Mucosa of rectum (tissue), 2 donors: ENCODE data around the gene OR11H6.
"Not testable (repeated sequence)": the region's sequence is repeated elsewhere in the genome, so short reads cannot be mapped to it uniquely, and the experiment has no call there.

ENCODE experiments used
- H3K27ac ChIP-seq, 2 donors: one replicate each; pipeline ENCODE4 v1.7.0; 2013; ENCODE audit warnings: inconsistent platforms in 2 of 2, low read depth in 2 of 2, low read length in 2 of 2
- H3K27me3 ChIP-seq, 2 donors: one replicate each; pipeline ENCODE4 v1.7.0; 2013; ENCODE audit warnings: low read length in 2 of 2; ENCODE audit not compliant: control insufficient read depth in 2 of 2, insufficient read depth in 2 of 2
- H3K36me3 ChIP-seq, 2 donors: one replicate each; pipeline ENCODE4 v1.7.0; 2013; ENCODE audit warnings: low read length in 2 of 2; ENCODE audit not compliant: control insufficient read depth in 2 of 2, insufficient read depth in 2 of 2
- H3K4me1 ChIP-seq, 2 donors: one replicate each; pipeline ENCODE4 v1.7.0; 2013; ENCODE audit warnings: low read length in 2 of 2, mild to moderate bottlenecking in 1 of 2; ENCODE audit not compliant: control insufficient read depth in 2 of 2, insufficient read depth in 2 of 2
- H3K4me3 ChIP-seq, 2 donors: one replicate each; pipeline ENCODE4 v1.7.0; 2013; ENCODE audit warnings: low read length in 2 of 2
- H3K9ac ChIP-seq, 2 donors: one replicate each; pipeline ENCODE4 v1.7.0; 2013; ENCODE audit warnings: low read length in 2 of 2, low read depth in 1 of 2, mild to moderate bottlenecking in 1 of 2
- H3K9me3 ChIP-seq, 2 donors: one replicate each; pipeline ENCODE4 v1.7.0; 2013; ENCODE audit warnings: low read length in 2 of 2; ENCODE audit not compliant: control insufficient read depth in 2 of 2
- donor health status: healthy.
- donor health status: Normal muscosa, but diverticular disease.

OR11H6 gene, protein sequence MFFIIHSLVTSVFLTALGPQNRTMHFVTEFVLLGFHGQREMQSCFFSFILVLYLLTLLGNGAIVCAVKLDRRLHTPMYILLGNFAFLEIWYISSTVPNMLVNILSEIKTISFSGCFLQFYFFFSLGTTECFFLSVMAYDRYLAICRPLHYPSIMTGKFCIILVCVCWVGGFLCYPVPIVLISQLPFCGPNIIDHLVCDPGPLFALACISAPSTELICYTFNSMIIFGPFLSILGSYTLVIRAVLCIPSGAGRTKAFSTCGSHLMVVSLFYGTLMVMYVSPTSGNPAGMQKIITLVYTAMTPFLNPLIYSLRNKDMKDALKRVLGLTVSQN

DNA sequence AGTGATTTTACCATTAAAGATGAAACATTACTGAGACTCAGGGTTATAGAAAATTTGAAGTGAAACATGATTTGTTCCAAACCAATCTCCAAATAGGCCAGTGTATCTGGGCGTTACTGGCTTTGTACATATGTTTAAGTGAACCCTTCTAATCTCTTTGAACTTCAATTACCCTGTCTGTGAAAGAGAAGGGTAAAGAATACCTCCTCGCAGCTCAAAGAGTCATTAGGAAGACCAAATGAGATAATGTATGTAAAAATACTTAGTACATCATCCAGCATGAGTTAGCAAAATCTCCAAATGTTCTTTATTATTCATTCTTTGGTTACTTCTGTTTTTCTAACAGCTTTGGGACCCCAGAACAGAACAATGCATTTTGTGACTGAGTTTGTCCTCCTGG is at the start of gene OR11H6:
TSS of gene OR11H6 (plus strand) at position 301 of the 400 bp plus-strand sequence. CDS start at position 301, 0 bp downstream.
- Histone ChIP-seq H3K36me3 (no peaks in the 10 kb centered on the region), H3K27me3 (no peaks in the 10 kb centered on the region), H3K4me3 (no peak within 1 kb of the TSS), H3K4me1 (no peaks in the 10 kb centered on the region), H3K27ac (no peak within 1 kb of the TSS), H3K9me3 (no peaks in the 10 kb centered on the region), H3K9ac (no peak within 1 kb of the TSS)

DNA sequence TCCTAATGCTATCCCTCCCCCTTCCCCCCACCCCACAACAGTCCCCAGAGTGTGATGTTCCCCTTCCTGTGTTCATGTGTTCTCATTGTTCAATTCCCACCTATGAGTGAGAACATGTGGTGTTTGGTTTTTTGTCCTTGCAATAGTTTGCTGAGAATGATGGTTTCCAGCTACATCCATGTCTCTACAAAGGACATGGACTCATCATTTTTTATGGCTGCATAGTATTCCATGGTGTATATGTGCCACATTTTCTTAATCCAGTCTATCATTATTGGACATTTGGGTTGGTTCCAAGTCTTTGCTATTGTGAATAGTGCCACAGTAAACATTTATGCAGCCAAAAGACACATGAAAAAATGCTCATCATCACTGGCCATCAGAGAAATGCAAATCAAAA is 49.3 kb upstream of the OR11H6 start:
- H3K9me3 ChIP-seq, H3K27ac ChIP-seq, H3K36me3 ChIP-seq, H3K27me3 ChIP-seq, H3K4me3 ChIP-seq, H3K9ac ChIP-seq, H3K4me1 ChIP-seq: not testable (repeated sequence)

DNA sequence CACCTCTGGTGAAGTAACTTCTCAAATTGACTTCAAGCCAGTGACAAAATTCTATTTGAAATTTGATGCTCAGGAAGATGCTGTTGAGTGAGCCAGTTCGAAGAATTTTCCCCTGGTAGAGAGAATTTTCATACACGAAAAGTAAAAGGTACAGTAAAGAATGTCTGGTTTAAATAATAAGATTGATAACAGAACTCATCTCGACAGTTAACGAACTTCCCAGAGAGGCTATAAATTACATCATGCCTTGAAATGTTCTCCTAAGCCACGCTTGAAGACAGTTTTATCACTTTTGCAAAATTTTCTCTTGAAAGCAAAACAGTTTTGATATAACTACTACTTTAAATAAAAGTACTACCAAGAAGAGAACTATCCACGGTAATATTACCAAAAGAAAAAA is 47.2 kb upstream of the OR11H6 start:
- Histone ChIP-seq H3K9me3 (no peaks in the 10 kb centered on the region), H3K27ac (no peak overlapping the region), H3K4me3 (no peak overlapping the region), H3K36me3 (no peaks in the 10 kb centered on the region), H3K4me1 (no peaks in the 10 kb centered on the region), H3K9ac (no peak overlapping the region), H3K27me3 (no peaks in the 10 kb centered on the region)

DNA sequence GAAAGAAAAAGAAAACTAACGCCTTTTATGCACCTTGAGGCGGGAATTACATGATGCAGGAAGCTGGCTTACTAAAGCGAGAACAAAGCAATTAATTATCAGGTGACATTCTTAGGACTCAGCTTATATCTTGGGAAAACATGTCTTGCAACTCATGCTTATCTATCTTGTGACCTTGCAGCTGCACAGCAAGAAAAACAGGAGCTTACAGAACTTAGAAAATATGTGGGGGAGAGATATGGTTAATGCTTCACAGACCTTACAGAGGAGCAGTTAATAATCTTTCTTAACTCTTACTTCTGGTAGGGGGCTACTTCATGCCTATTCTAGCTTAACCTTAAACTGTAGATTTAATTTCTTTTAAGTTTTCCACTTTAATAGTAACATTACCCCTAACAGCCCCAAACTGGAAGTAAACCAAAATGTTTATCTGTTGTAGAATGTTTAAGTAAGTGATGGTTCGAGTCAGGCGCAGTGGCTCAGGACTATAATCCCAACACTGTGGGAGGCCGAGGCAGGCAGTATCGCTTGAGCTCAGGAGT is 46.0 kb upstream of the OR11H6 start:
- Histone ChIP-seq H3K27me3 (no peaks in the 10 kb centered on the region), H3K9ac (no peak overlapping the region), H3K27ac (no peak overlapping the region), H3K4me3 (no peak overlapping the region), H3K4me1 (no peaks in the 10 kb centered on the region), H3K36me3 (no peaks in the 10 kb centered on the region), H3K9me3 (no peaks in the 10 kb centered on the region)

DNA sequence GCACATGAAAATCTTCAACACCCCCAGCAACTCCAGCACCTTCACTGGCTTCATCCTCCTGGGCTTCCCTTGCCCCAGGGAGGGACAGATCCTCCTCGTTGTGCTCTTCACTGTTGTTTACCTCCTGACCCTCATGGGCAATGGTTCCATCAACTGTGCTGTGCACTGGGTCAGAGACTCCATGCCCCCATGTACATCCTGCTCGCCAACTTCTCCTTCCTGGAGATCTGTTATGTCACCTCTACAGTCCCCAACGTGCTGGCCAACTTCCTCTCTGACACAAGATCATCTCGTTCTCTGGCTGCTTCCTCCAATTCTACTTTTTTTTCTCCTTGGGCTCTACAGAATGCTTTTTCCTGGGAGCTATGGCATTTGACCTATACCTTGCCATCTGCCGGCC is 44.3 kb upstream of the OR11H6 start:
- no peaks in the 10 kb centered on the region for H3K27me3 ChIP-seq
- H3K36me3 ChIP-seq = no peaks in the 10 kb centered on the region
- H3K9me3 ChIP-seq = no peaks in the 10 kb centered on the region
- H3K4me3 ChIP-seq = no peak overlapping the region
- no peak overlapping the region for H3K9ac ChIP-seq
- no peaks in the 10 kb centered on the region for H3K4me1 ChIP-seq
- no peak overlapping the region for H3K27ac ChIP-seq

DNA sequence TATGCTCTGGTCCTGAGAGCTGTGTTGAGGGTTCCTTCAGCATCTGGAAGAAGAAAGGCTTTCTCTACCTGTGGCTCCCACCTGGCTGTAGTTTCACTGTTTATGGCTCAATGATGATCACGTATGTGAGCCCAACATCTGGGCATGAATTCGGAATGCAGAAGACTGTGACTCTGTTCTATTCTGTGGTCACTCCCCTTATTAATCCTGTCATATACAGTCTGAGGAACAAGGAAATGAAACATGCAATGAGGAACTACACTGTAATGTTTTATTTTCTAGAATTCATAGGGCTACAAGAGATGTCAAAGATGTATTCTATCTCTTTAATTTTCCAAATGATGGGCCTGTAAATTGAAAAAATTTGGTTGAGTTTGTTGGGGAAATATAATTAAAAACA is 43.6 kb upstream of the OR11H6 start:
- H3K4me1 ChIP-seq = no peaks in the 10 kb centered on the region
- H3K9ac ChIP-seq = no peak overlapping the region
- no peaks in the 10 kb centered on the region for H3K9me3 ChIP-seq
- H3K27ac ChIP-seq = no peak overlapping the region
- no peaks in the 10 kb centered on the region for H3K27me3 ChIP-seq
- no peaks in the 10 kb centered on the region for H3K36me3 ChIP-seq
- no peak overlapping the region for H3K4me3 ChIP-seq

DNA sequence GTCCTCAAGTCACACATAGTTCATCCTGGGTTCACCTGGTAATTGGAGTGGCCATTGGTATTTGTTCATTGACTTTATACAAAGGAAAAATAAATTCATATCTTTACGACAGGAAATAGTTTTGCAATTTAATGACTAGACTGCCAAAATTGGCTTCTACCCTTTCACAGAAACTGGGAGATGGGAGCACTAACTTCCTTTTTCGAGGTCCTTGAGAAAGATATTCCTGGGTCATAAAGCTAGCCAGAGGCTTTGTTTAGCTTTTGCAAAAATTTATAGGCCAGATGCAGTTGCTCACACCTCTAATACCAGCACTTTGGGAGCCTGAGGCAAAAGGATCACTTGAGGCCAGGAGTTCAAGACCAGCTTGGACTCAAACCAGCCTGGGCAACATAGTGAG is 43.0 kb upstream of the OR11H6 start:
- H3K4me3 ChIP-seq = no peak overlapping the region
- no peak overlapping the region for H3K27ac ChIP-seq
- no peak overlapping the region for H3K9ac ChIP-seq
- H3K27me3 ChIP-seq = no peaks in the 10 kb centered on the region
- no peaks in the 10 kb centered on the region for H3K9me3 ChIP-seq
- no peaks in the 10 kb centered on the region for H3K4me1 ChIP-seq
- H3K36me3 ChIP-seq = no peaks in the 10 kb centered on the region

DNA sequence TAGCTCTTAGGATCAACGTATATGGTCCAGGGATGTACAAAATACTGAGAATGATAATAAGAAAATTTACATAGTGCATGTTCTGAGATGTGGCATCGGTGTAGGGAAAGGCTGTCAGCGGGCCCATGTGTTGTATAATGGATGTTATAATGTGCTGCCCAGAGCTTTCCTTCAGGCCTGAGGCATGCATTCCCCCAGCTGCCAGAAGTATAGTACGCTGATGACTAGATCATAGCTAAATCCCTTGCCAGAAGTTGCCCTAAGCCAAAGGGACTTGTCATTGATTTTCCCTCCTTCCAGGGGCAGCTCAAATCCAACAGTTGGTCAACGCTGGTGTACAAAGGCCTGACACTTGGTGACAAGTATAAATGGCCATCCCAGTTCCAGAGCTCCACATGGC is 39.3 kb upstream of the OR11H6 start:
- Histone ChIP-seq H3K9ac (no peak overlapping the region), H3K27me3 (no peaks in the 10 kb centered on the region), H3K4me3 (no peak overlapping the region), H3K9me3 (no peaks in the 10 kb centered on the region), H3K4me1 (no peaks in the 10 kb centered on the region), H3K36me3 (no peaks in the 10 kb centered on the region), H3K27ac (no peak overlapping the region)

DNA sequence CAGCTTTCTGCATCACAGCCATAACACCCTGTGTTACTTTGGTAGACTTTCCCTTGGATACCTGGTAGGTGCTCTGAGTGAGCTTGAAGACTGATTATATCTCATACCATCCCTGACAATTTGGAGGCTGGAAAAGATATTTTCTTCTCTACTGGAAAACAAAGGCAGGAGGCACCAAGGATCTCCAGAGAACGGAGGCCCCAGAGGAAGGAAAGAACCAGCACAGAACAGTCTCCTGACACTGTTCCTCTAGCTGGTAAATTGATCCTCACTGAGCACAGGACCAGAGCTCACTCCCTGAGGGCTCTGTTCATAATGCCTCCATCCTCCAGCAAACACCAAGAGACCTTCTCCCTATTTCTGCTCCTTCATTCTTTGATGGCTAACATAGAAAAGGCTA is 32.9 kb upstream of the OR11H6 start, which contains the start of gene OR11G2:
TSS of gene OR11G2 (plus strand) at position 301 of the 400 bp plus-strand sequence. CDS start 6,542 bp downstream, outside the sequence.
- Histone ChIP-seq H3K4me3 (no peak within 1 kb of the TSS), H3K27ac (no peak within 1 kb of the TSS), H3K27me3 (no peaks in the 10 kb centered on the region), H3K9ac (no peak within 1 kb of the TSS), H3K4me1 (no peaks in the 10 kb centered on the region), H3K9me3 (no peaks in the 10 kb centered on the region), H3K36me3 (no peaks in the 10 kb centered on the region)

DNA sequence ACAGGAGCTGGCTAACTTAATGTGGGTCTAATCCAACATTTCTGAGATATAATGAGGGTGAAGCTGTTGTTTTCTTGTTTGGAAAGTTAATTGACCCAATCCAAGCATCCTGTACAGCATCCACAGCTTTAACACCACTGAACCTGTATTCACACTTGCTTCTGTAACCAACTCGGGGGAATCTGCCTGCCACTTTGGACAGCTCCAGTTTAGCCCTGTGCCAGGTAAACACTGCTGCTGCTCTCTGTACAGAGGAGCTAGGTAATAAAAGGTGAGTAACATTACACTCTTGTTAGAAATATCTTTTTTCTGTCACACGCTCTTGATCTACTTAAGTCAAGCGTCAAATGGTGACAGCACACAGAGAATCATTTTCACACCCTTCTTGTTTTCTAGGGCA is 32.1 kb upstream of the OR11H6 start:
- no peak overlapping the region for H3K27ac ChIP-seq
- no peaks in the 10 kb centered on the region for H3K9me3 ChIP-seq
- no peaks in the 10 kb centered on the region for H3K27me3 ChIP-seq
- H3K4me1 ChIP-seq = no peaks in the 10 kb centered on the region
- H3K4me3 ChIP-seq = no peak overlapping the region
- H3K9ac ChIP-seq = no peak overlapping the region
- H3K36me3 ChIP-seq = no peaks in the 10 kb centered on the region
